Measurements from ENCODE around the gene DLL1.

DNA sequence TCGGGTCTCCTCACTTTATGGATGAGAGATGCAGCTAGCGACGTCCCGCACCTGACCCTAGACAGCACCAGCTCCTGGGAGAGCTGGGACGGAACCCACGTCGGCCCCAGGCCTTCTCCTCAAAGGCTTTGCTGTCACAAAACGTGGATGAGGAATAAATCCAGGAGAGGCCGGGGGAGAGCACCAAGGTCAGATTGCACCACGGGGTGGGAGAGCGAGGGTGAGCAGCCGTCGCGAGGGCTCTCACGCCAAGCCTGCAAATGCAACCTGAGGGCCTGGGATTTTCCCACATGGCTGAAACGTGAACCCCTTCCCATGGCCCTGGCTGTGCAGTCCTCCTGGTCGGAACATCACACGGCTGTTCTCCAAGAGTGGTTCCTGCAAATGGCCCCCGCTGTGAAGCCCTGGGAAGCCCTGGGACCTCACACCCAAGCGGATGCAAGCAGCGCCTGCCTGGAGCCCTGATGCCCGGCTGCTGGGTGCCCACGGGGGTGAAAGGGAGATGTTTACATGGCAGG is 45.3 kb downstream of the DLL1 start:
- TF ChIP-seq, protein P1, sequence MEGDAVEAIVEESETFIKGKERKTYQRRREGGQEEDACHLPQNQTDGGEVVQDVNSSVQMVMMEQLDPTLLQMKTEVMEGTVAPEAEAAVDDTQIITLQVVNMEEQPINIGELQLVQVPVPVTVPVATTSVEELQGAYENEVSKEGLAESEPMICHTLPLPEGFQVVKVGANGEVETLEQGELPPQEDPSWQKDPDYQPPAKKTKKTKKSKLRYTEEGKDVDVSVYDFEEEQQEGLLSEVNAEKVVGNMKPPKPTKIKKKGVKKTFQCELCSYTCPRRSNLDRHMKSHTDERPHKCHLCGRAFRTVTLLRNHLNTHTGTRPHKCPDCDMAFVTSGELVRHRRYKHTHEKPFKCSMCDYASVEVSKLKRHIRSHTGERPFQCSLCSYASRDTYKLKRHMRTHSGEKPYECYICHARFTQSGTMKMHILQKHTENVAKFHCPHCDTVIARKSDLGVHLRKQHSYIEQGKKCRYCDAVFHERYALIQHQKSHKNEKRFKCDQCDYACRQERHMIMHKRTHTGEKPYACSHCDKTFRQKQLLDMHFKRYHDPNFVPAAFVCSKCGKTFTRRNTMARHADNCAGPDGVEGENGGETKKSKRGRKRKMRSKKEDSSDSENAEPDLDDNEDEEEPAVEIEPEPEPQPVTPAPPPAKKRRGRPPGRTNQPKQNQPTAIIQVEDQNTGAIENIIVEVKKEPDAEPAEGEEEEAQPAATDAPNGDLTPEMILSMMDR (IDR thresholded peaks at IDR 0.05 in 8 of 11, conservative IDR thresholded peaks at IDR 0.05 in 3 of 11) = no peak
- no peak for TF ChIP-seq POLR2AphosphoS5 (IDR thresholded peaks at IDR 0.05)
- TF ChIP-seq POLR2A (IDR thresholded peaks at IDR 0.05) = no peak

Measured in spleen (tissue), 7 donors.